ENCODE data around the gene CORO7. TPM values are rescaled to one million over a fixed set of nuclear protein-coding genes. Genes with fewer than 3 reads are reported as not detected.

CORO7 gene
- total RNA-seq, 1 experiment from 2014 or later, result 42.1 TPM

- peaks cover 26% of the 10 kb centered on the region for H4K20me1 ChIP-seq (ENCODE audit: insufficient read depth)
- POLR2A ChIA-PET (ENCODE audit: unreplicated experiment), result no interaction called here
- no peaks in the 10 kb centered on the region for H3K9me3 ChIP-seq (ENCODE audit: insufficient read depth, low read depth)
- H3F3A ChIP-seq (ENCODE audit: insufficient read depth, low read depth), result peaks cover 80% of the 10 kb centered on the region
- no TSS peak for BruUV-seq (replicated peaks)
- TF ChIP-seq EZH2 (IDR thresholded peaks at IDR 0.05; ENCODE audit: low read depth) (no peak), CTCF (conservative IDR thresholded peaks at IDR 0.05) (no peak)
- intact Hi-C loops (cut with micrococcal nuclease; ENCODE audit: unreplicated experiment), result no loop called here
- DNase-seq, result no peak
- H3K4me1 ChIP-seq (replicated peaks; ENCODE audit: insufficient read depth), result peaks cover 30% of the 10 kb centered on the region
- H3K4me2 ChIP-seq, result no peak overlapping the region
- H3K4me3 ChIP-seq, result no peak overlapping the region
- H3K36me3 ChIP-seq (ENCODE audit: low read depth), result peaks cover 4% of the 10 kb centered on the region; the same call in 1 of the 2 replicates
- CTCF ChIA-PET, result no interaction called here
- H3K27ac ChIP-seq, result no peak overlapping the region
- H2AFZ ChIP-seq, result no peak overlapping the region
- H3K9me2 ChIP-seq (ENCODE audit: insufficient read depth), result no peaks in the 10 kb centered on the region
- no peaks in the 10 kb centered on the region for H3K27me3 ChIP-seq (ENCODE audit: insufficient read depth, low read depth)
- H3K79me2 ChIP-seq (ENCODE audit: low read depth), result no peaks in the 10 kb centered on the region
Observed at GRCh38 chr16:4461250-4462085, 45.1 kb upstream of the CORO7 start.

- H3K4me1 ChIP-seq (replicated peaks; ENCODE audit: insufficient read depth), result peaks cover 29% of the 10 kb centered on the region
- H3K36me3 ChIP-seq (ENCODE audit: low read depth), result peaks cover 7% of the 10 kb centered on the region; the same call in 1 of the 2 replicates
Observed at GRCh38 chr16:4460936-4461249, 44.5 kb upstream of the CORO7 start.

GRCh38 chr16:4455951-4456350 lies 39.6 kb upstream of the CORO7 start:
- CTCF ChIA-PET, result no interaction called here
- H3K4me3 ChIP-seq, result no peak overlapping the region
- H3K79me2 ChIP-seq (ENCODE audit: low read depth), result no peaks in the 10 kb centered on the region
- DNase-seq, result no peak
- H3K27ac ChIP-seq, result no peak overlapping the region
- BruUV-seq (replicated peaks), result no TSS peak
- H3K9me2 ChIP-seq (ENCODE audit: insufficient read depth), result no peaks in the 10 kb centered on the region
- intact Hi-C loops (cut with micrococcal nuclease; ENCODE audit: unreplicated experiment), result no loop called here
- peaks cover 7% of the 10 kb centered on the region; the same call in 1 of the 2 replicates for H3K36me3 ChIP-seq (ENCODE audit: low read depth)
- peaks cover 41% of the 10 kb centered on the region for H3F3A ChIP-seq (ENCODE audit: insufficient read depth, low read depth)
- no peak for TF ChIP-seq CTCF (conservative IDR thresholded peaks at IDR 0.05)
- no peak for TF ChIP-seq EZH2 (IDR thresholded peaks at IDR 0.05; ENCODE audit: low read depth)
- H3K27me3 ChIP-seq (ENCODE audit: insufficient read depth, low read depth), result no peaks in the 10 kb centered on the region
- H3K4me2 ChIP-seq, result no peak overlapping the region
- H4K20me1 ChIP-seq (ENCODE audit: insufficient read depth), result peaks cover 12% of the 10 kb centered on the region
- POLR2A ChIA-PET (ENCODE audit: unreplicated experiment), result no interaction called here
- no peak overlapping the region for H2AFZ ChIP-seq
- no peaks in the 10 kb centered on the region for H3K9me3 ChIP-seq (ENCODE audit: insufficient read depth, low read depth)
- no peaks in the 10 kb centered on the region; the same call in 1 of the 2 replicates for H3K4me1 ChIP-seq (replicated peaks; ENCODE audit: insufficient read depth)

More at GRCh38 chr16:4460936-4461249, 44.5 kb upstream of the CORO7 start:
- H3F3A ChIP-seq (ENCODE audit: insufficient read depth, low read depth), result peaks cover 80% of the 10 kb centered on the region
- no peak for TF ChIP-seq CTCF (conservative IDR thresholded peaks at IDR 0.05)
- TF ChIP-seq EZH2 (IDR thresholded peaks at IDR 0.05; ENCODE audit: low read depth), result no peak
- ChIA-PET POLR2A (ENCODE audit: unreplicated experiment) (no interaction called here), CTCF (no interaction called here)
- H3K4me3 ChIP-seq, result no peak overlapping the region
- H3K79me2 ChIP-seq (ENCODE audit: low read depth), result no peaks in the 10 kb centered on the region
- H3K9me2 ChIP-seq (ENCODE audit: insufficient read depth), result no peaks in the 10 kb centered on the region
- H3K4me2 ChIP-seq, result no peak overlapping the region
- peaks cover 26% of the 10 kb centered on the region for H4K20me1 ChIP-seq (ENCODE audit: insufficient read depth)
- no peak overlapping the region for H3K27ac ChIP-seq
- H2AFZ ChIP-seq, result no peak overlapping the region
- no peaks in the 10 kb centered on the region for H3K27me3 ChIP-seq (ENCODE audit: insufficient read depth, low read depth)
- no TSS peak for BruUV-seq (replicated peaks)
- no peak for DNase-seq
- intact Hi-C loops (cut with micrococcal nuclease; ENCODE audit: unreplicated experiment), result no loop called here
- no peaks in the 10 kb centered on the region for H3K9me3 ChIP-seq (ENCODE audit: insufficient read depth, low read depth)

Measured in PC-9 (cell line).